Stimulated activated CD4-positive, alpha-beta T cell treated with anti-CD3 and anti-CD28 coated beads, TNF-alpha, amount 100 ng/mL, for 24 hours (primary cell): ENCODE results near the gene SUSD5.
"Not testable (repeated sequence)": the region's sequence is repeated elsewhere in the genome, so short reads cannot be mapped to it uniquely, and the experiment has no call there.

Experiments
- DNase-seq, 3 experiments: peaks; one replicate each; pipeline ENCODE4 v3.0.0-alpha.2; 2020; ENCODE audit warnings: low read depth in 3 of 3

SUSD5 gene

GRCh38 chr3:33152363-33153360 is 65.9 kb downstream of the SUSD5 start:
- no peak for DNase-seq

GRCh38 chr3:33149342-33149741 is 69.3 kb downstream of the SUSD5 start:
- no peak for DNase-seq

- no peak for DNase-seq
Observed at GRCh38 chr3:33146791-33147445, 71.7 kb downstream of the SUSD5 start.

GRCh38 chr3:33145901-33146580 is 72.6 kb downstream of the SUSD5 start:
- DNase-seq = no peak

GRCh38 chr3:33145221-33145900 is 73.2 kb downstream of the SUSD5 start:
- DNase-seq = no peak

GRCh38 chr3:33144433-33144832 is 74.2 kb downstream of the SUSD5 start:
- DNase-seq = peak in 1 of 3 experiments; percentile 25

GRCh38 chr3:33141006-33141405 is 77.6 kb downstream of the SUSD5 start:
- no peak for DNase-seq

GRCh38 chr3:33139996-33140395 is 78.6 kb downstream of the SUSD5 start:
- no peak for DNase-seq

- DNase-seq = not testable (repeated sequence)
Observed at GRCh38 chr3:33139006-33139623, 79.5 kb downstream of the SUSD5 start.

GRCh38 chr3:33137691-33138090 is 80.9 kb downstream of the SUSD5 start:
- DNase-seq = no peak

GRCh38 chr3:33134026-33134625 is 84.5 kb downstream of the SUSD5 start:
- DNase-seq = no peak

GRCh38 chr3:33132019-33132360 is 86.6 kb downstream of the SUSD5 start:
- no peak for DNase-seq

GRCh38 chr3:33131331-33132018 is 87.1 kb downstream of the SUSD5 start:
- DNase-seq = peak in 2 of 3 experiments; percentile 6 to 28

- DNase-seq = no peak
Observed at GRCh38 chr3:33130144-33130543, 88.5 kb downstream of the SUSD5 start.

- no peak for DNase-seq
Observed at GRCh38 chr3:33128706-33129105, 89.9 kb downstream of the SUSD5 start.

GRCh38 chr3:33125840-33126239 is 92.8 kb downstream of the SUSD5 start:
- no peak for DNase-seq

- DNase-seq = no peak
Observed at GRCh38 chr3:33124638-33125037, 94.0 kb downstream of the SUSD5 start.

- DNase-seq = no peak
Observed at GRCh38 chr3:33122991-33123390, 95.6 kb downstream of the SUSD5 start.

- DNase-seq = no peak
Observed at GRCh38 chr3:33119891-33120290, 98.7 kb downstream of the SUSD5 start.

- no peak for DNase-seq
Observed at GRCh38 chr3:33117461-33117860, 101.1 kb downstream of the SUSD5 start.
